ENCODE measurements around the gene ABCA12.

Gene ABCA12

DNA sequence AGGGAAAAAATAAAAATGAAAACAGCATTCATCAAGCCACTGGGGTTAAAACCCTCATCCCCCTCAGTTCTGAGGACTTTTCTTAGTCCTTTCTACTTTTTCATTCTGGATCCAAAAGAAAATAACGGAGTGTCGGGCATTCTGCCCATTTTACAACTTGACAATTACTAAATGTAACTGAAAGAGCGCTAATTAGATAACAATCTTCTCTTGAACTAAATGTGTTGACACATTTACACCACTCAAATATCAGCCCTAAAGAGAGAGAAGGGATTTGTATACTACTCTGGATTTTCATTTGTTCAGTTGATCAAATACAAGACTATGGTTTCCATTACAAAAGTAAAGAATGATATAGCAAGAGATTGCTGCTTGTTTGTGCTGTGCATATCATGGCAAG is 27.5 kb downstream of the ABCA12 start:
- DNase-seq = peak; percentile 51

DNA sequence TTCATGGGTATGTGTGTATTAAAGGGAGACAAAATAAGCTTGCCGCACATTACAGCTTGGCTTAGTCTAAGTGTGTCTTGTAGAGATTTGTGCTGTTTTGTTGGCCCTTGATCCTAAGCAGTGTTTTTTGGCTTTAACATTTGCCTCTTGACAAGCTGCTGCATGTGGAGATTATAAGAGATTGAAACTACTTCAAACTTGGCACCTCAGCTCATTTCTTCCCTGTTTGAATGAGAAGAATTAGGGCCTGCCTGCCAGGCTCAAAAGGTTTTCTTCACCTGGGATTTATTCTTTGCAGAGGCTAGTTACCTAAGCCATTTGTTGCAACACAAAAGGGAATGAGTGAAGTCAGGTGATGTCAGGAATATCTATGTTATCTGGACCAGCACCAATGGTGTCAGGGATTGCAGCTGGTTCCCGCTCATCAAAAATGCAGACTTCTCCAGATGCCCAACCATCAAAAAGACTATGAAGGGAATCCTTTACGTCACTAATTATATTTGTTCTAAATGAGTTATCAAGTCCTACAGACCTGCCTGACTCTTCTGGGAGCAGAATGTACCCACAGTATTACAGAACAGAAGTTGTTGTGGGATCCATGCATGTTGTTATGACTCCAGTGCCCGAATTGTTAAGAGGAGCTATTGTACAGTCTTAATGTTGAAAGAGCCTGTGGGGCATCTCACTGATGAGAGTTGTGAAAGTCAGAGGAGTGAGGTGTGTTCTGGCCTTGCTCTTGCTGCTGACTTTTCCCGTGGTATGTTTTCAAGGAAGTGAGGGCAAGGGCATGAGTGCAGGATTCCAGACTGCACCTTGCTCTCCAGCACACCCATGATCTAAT is 31.0 kb downstream of the ABCA12 start:
- DNase-seq = peak; percentile 61

DNA sequence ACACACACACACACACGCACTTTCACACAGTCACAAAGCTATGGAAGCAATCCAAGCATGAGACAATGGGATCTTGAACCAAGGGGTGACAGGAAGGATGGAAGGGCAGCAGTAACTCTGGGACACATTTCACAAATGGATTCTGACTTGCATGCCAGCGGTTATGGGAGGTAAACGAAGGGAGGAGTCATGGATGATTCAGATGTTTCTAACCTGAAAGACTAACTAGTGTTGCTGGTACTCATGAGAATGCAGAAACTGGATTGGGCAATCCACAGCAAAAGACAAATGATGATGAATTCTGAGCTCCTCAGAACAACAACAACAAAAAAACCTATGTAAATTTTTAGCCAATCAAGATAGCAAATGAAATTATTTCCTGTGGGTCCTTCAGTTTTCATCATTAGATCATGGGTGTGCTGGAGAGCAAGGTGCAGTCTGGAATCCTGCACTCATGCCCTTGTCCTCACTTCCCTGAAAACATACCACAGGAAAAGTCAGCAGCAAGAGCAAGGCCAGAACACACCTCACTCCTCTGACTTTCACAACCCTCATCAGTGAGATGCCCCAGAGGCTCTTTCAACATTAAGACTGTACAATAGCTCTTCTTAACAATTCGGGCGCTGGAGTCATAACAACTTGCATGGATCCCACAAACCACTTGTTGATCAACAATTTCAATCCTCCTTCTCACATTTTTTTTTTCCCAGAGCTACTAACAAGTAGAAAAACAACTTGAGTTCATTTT is 32.6 kb downstream of the ABCA12 start:
- DNase-seq = no peak

DNA sequence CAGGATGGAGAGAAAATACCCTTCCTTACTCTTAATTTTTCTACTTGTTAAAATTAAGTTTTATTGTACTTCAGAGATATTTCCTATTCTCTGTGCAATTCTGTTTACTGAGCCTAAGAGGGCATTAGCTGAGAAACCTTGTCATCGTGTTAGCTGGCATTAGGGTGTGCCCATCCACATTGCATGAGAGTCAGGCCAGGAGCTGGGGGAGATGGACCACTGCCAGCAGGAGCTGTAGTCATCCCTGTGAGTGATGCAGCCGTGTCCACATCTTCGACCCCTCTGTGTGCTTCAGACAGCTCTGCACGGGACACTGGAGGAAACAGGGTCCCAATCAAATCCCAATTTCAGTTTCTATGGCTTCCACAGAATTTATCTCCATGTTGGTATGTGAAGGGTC is 34.2 kb downstream of the ABCA12 start:
- no peak for DNase-seq

DNA sequence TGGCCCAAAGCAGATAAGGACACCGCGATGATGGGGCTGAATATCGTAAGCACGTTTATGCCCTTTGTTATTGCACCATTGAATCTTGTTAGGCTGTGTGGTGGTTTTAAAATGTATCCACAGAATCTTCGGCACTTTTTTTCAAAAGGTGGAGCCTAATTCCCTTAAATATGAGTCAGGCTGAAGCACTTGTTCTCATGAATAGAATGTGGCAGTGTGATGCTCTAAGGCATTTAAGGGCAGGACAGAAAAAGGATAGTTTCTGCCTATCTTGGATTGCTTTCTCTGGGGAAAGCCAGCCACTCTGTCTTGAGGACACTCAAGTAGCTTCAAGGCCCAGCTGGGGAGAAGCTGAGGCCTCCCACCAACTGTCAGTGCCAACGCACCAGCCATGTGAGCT is 39.6 kb downstream of the ABCA12 start:
- DNase-seq = no peak

DNA sequence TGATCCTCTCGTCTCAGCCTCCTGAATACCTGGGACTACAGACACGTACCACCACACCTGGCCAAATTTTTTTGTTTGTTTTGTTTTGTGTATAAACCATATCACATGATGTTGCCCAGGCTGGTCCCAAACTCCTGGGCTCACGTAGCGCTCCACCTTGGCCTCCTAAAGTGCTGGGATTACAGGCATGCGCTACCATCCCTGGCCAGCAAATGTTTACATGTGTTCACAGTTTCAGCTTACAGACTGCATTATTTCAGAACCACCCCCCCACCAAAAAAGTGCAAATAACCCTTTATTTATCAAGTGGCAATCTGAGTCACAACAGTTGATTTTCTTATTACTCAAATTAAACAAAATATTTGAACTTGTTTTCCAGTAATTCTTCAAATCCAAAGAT is 54.3 kb downstream of the ABCA12 start:
- DNase-seq = no peak

DNA sequence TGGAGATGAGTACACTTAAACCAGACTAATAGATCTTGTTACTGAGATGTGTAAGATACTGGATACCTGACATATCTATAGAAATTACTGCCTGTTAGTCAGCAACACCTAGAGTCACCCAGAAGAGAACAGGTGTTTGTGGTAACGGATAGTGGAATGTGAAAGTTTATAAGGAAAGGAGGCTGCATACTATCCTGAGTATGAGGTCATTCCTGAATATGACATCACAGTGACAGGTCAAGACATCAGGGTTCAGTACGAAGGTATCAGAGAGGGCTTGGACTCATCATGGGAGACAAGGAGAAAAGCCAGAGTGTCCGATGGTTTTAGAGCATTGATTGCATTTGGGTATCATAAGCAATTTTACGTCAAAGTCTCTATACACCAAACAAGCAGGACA is 55.3 kb downstream of the ABCA12 start:
- DNase-seq = no peak

DNA sequence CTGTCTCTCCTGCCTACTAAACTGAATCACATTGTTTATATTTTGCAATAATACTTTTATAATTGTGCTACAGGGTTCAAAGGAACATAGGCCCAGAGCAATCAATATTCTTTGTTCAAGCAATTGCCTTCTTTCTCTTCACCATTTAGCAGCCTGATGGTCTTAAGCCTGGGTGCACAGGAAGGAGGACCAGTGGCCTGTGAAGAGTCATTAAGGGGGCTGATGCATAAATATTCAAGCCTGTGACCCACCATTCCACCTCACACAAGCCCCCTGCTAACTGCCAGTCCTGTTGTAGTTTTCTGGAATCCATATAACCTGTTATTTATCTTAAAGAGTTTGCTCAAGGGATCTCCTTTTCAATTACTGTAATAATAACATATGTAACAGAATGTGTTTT is 56.0 kb downstream of the ABCA12 start:
- DNase-seq = no peak

DNA sequence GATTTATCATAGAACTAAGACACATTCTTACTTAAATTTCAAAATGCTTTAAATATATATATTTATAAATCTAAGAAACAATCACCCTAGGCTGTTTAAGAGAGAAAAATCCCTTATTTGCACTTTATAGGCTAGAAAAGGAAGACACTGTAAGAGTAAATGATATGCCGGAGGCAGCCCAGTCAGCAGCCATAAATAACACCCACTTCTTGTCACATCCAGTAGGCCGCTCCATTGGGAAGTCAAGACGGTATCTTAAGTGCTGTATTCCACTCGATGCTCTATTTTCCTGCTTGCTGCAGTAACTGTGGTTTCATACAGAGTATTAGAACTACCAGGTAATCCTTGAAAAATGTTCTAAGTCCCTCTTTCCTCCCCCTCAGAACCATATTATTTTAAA is 57.9 kb downstream of the ABCA12 start:
- no peak for DNase-seq

DNA sequence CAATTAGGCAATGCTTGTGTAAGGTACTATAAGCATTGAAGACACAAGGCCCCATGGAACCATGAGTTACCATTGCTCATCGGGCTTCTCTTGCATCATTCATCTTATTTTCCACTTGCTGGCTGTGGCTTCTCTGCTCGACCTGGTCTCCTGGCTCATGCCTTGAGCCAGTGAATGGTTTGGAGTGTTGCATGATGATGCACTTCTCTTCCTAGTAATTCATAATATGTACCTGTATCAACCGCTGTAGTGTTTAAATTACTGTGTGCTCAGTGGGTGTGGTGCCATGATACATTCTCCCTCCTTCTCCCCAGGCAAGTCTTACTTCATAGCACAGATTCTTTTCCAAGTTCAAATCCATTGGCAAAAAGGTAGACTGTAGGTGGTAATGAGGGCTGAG is 66.8 kb downstream of the ABCA12 start:
- DNase-seq = no peak

DNA sequence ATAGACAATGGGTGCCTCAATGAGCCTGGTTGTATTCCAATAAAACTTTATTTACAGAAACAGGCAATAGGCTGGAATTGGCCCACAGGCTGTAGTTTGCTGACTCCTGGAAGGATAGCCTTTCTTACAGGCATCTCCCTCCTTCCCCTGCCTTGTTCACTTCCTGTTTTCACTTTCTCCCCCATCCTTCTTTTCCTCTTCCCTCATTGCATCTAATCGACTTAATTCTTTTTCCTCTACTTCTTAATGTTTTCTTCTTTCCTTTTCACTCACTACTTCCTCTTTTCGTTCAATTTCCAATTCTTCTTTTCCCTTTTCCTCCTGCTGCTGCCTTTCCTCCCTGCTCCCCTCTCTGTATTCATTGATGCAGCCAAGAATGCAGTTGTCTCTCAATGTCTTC is 70.0 kb downstream of the ABCA12 start:
- no peak for DNase-seq

DNA sequence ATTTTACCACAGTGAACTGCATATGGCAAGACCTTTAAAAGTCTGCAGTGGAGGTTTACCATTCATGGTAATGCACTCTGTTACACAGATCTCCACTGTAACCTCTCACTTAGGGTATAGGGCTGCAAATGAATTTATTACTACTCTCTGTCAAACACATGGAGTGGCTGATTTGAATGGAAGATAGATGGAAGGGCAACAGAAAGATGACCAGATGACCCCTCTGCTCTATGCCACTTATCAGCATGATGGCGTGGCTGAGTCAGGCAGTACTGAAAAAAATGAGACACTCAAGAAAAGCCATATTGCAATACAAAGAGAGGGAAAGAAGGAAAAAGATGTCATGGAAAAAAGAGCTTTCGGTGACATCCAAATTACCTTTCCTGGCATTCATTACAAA is 72.3 kb downstream of the ABCA12 start:
- no peak for DNase-seq

DNA sequence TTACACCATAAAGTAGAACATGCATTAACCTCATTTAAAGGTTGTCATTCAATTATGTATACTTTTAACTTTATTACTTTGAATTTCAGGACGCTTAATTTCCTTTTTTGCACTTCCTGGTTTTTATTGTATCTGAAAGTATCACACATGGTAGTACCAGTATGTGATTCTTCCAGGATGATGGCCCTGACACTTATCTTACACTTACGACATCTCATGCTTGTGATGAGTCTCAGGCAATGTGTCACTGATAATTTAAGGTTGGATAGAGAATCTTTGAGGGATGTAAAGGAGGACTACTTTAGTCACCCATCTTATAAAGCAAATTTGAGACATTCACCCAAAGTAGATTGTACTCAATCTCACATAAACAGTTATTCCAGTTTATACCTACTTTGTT is 74.9 kb downstream of the ABCA12 start:
- DNase-seq = no peak

DNA sequence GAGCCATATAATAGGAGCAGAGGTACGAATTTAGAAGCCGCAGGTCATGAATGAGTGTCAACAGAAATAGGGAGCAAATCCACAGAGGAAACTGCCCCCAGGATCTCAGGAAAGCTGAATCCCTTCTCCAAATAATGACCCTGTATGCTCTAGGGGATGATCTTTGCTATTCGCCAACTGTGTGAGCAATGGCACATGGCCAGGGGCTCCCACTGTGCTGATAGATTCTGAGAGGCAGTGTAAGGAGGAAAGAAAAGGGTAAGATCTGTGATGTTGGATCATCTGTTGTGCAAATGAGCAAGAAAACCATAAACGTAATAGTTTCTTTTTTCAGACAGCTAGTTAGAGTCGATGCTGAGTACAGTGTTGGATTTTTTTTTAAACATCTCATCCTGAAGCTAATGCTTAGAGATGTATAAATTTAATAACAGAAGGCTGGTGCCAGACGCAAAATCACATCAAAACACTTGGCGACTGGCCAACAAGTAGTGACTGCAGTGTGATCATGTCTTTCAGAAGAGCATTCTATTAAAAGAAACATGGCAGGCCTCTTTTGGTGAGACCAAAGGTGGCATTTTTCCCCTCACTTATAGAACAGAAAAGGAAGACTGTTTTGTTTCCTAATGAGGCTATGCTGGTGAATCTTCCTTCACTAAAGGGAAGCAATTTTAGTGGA is 77.4 kb downstream of the ABCA12 start:
- peak; percentile 86 for DNase-seq

DNA sequence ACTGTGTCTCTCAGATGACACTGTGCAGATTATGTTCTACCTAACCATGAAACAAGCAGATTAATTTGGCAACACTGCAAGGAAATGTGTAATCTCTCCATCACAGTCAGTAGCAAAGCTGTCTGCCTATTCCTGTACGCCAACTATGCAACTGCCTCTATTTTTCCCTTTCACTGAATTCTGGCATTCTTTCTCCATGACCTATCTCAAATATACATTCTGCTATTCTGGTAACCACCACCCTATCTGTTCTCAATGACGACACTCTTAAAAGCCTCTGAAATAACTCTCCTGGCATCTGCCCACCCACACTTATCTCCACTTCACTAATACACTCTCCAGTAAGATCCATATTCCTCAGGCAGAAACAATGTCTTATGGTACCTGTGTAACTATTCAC is 78.7 kb downstream of the ABCA12 start:
- DNase-seq = no peak

DNA sequence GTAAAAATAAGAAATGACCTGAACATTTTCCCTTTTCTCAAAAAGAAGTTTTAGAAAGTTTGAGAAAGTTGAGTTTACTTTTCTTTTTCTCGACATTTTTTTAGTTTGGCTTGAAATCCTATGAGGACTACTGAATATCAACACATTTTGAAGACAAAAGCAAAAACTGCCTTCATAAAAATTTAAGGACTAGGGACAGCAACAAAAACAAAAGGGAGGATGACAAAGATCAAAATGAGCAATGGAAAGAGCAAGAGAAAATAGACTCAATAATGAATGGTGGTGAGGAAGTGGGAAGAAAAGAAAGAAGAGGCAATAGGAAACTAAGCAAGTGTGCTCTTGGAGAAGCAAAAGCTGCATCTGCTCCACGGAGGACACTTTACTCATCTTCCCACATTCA is 82.5 kb downstream of the ABCA12 start:
- no peak for DNase-seq

DNA sequence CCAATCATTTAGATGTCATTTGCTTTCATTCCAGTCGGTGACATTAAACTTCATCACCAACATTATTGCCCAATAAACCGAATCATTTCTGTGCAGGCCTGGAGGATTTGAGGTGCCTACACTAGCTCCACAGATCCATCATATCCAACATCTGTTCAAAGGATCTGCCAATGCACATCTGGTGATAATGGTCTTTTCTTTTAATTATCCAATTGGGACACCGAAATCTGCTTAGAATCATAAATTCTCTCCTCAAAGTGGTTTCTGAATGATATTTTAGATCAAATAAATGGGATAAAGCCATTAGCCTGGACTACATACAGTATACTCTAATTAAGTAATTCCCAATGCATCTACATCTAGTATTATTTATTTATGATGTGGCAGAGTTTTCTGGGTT is 85.6 kb downstream of the ABCA12 start:
- no peak for DNase-seq

DNA sequence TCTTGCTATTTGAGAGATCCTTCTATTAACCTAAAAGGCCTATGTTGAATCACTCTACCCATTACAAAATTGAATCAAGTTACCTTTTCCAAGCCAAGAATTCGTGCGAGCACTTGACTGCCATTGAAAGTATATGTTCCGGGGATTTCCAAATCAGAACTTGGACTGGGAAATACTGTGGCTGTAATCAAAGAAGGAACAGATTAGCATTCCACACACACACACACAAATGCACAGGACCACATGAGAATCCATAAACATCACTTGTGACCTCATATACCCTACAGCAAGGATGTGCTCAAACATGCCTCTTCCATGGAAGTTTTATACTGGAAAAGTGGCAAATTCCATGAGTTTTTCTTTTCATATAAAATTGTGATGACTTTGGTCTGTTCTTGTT is 86.0 kb downstream of the ABCA12 start:
- no peak for DNase-seq

DNA sequence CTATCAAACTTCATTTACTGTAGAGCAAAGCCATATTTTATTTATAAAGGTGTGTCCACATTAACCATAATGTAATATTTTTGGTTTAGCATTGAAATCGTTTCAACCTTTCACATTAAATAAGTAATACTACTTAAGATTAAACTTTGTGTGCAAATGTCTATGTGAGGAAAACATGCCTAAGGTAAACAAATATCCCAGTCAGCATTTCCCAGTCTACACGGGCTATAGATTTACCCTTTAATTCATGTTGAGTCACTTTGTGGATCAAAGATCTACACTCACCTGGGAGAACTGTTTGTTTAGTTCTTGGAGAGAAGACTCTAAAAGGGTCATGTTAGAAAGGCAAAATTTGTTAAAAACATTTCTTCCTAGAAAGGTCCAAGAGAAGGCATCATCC is 89.1 kb downstream of the ABCA12 start:
- DNase-seq = no peak

DNA sequence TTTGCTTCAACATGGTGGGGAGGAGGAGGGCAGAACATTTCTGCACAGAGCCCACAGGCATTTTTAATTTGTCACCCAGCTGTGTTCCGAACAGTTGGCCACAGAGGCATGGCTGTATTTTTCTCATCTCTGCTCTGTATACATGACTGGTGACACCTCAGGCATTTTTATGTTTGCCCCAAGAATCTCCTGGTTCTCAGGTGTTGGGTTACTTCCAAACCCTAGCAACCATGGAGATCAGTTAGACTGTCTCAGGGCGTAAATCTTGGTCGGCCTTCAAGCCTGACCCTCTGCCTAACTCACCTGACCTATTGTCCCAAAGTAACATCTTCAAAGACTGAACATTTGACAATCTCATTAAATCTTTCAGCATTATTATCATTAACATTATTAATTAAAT is 100.0 kb downstream of the ABCA12 start:
- no peak for DNase-seq

DNA sequence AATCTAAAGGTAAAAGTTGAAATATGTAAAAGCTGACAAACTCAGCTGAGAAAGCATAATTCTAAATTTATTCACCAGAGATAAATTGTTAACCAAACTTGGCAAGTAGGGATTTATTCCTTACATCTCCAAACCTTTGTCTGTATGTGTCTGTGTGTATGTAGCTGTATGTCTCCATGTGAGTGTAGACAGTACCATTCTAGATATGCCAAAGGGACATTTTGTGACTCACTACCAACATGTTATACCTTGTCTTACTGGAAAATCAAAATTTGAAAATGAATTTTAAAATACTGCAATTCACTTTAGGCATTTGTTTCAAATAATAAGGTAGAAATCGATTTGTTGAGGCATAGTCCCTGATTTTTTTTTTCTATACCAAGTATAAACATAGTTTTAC is 102.1 kb downstream of the ABCA12 start:
- no peak for DNase-seq

DNA sequence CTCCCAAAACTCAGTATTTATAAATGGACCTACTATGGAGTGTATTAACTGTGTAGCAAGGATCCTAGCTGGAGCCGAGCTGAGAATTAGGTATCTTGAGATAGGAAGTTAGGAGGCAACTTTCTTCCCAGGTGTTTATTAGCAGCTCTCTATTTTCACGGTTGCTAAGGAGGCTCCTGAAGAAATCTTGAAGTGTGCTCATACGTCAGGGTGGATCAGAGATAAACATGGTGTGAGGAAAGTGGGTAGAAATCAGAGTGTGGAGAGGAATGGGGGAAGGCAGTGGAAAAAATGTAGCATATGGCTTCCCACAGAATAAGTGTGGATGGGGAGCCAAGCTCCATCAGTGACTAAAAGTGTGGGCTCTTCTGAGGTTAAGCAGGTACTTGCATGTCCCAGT is 104.3 kb downstream of the ABCA12 start:
- no peak for DNase-seq

DNA sequence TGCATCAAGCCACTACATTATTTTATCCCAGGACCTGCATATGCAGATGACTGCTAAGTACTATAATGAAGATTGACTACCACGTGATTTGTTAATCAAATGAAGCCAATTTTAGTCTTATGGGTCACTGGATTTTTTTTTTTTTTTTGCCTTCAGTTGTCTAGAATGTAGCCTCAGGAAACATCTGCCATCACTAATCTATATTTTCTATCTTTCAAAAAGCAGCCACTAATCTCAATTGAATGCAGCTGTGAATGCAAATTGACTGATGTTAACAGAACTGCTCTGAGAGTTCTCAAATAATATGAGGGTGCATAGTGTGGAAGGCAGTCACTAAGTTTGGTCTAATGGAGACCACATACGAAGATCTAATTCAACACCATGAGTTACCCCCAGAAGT is 106.3 kb downstream of the ABCA12 start:
- DNase-seq = no peak

DNA sequence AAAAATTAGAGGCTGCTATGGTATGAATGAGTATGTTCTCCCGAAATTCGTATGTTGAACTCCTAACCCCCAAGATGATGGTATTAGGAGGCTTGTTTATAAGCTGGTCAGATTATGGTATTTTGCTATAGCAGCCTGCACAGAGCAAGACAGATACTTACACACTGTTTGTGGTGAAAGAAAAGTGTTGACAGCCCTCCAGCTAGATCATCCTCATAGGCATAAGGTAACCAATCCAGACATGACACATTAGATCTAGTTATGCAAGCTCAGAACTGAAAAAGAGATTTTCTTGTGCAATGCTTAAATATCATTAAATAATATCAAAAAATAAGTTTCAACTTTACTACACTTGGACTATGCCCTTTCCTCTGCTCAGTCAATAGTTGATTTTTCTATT is 107.1 kb downstream of the ABCA12 start:
- no peak for DNase-seq
